GM06990 (cell line): ENCODE measurements around the gene RNF186.
"Not testable (repeated sequence)": the region's sequence is repeated elsewhere in the genome, so short reads cannot be mapped to it uniquely, and the experiment has no call there.

ENCODE experiments used
- DNase-seq: peaks from one replicate; pipeline ENCODE4 v3.0.0-alpha.2; 2011; ENCODE audit not compliant: insufficient read length; ENCODE audit errors: extremely low read depth
- H3K27me3 ChIP-seq: replicated peaks from 2 replicates; pipeline ENCODE4 v1.6.0; 2011; ENCODE audit warnings: low read length; ENCODE audit not compliant: control insufficient read depth, insufficient read depth
- H3K36me3 ChIP-seq: 2 replicates; pipeline ENCODE4 v1.5.1; 2011; ENCODE audit warnings: low read length; ENCODE audit not compliant: control insufficient read depth, insufficient read depth
- H3K4me3 ChIP-seq: replicated peaks from 2 replicates; pipeline ENCODE4 v1.5.1; 2011; ENCODE audit warnings: low read depth, mild to moderate bottlenecking, control low read depth, low read length
- TF ChIP-seq, protein P1 (sequence below): IDR thresholded peaks from 2 replicates; pipeline ENCODE4 v1.5.1; 2011; ENCODE audit warnings: low read length, control low read depth, mild to moderate bottlenecking, inconsistent platforms; ENCODE audit not compliant: insufficient read depth, poor library complexity, severe bottlenecking

The RNF186 gene

DNA sequence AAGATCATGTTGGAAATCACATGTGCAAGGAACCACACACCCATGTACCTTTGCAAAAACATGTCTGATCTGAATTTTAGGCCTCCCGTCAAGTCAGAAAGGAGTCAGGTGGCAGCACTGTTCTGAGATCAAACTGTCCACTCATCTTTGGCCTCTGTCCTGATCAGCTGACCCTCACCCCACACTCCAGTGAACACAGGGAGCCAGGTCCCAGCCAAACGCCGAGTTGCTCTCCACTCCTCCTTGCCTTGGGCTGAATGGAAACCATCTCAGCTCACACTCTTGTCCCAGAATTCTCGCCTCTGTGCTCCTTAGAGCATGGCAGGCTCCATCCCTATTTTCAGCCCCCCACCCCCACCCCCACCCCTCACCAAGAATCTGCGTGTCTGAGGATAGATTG lies 4.6 kb upstream of the RNF186 start:
- H3K27me3 ChIP-seq = no peaks in the 10 kb centered on the region
- no peaks in the 10 kb centered on the region for H3K36me3 ChIP-seq
- TF ChIP-seq, protein P1, sequence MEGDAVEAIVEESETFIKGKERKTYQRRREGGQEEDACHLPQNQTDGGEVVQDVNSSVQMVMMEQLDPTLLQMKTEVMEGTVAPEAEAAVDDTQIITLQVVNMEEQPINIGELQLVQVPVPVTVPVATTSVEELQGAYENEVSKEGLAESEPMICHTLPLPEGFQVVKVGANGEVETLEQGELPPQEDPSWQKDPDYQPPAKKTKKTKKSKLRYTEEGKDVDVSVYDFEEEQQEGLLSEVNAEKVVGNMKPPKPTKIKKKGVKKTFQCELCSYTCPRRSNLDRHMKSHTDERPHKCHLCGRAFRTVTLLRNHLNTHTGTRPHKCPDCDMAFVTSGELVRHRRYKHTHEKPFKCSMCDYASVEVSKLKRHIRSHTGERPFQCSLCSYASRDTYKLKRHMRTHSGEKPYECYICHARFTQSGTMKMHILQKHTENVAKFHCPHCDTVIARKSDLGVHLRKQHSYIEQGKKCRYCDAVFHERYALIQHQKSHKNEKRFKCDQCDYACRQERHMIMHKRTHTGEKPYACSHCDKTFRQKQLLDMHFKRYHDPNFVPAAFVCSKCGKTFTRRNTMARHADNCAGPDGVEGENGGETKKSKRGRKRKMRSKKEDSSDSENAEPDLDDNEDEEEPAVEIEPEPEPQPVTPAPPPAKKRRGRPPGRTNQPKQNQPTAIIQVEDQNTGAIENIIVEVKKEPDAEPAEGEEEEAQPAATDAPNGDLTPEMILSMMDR = no peak
- H3K4me3 ChIP-seq = no peak overlapping the region
- no peak for DNase-seq

DNA sequence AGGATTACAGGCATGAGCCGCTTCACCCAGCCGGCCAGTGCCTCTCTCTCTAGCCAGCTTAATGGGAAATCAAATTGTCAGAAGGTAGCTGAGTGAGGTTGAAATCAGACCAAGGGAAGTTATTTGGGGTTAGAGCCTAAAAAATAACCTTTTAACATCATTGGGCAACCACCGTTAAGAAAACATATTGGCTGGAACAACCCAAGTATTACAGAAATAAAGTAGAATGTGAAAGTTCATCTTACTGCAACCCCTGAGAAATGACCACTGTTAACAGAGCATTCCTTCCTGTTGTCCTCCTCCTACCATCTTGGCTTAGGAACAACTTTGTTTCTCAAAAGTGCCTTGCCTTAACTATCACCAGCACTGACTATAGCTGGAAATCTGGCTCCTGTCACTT lies 3.2 kb upstream of the RNF186 start:
- H3K27me3 ChIP-seq = no peaks in the 10 kb centered on the region
- TF ChIP-seq, protein P1 = no peak
- DNase-seq = no peak
- no peaks in the 10 kb centered on the region for H3K36me3 ChIP-seq
- no peak overlapping the region for H3K4me3 ChIP-seq

DNA sequence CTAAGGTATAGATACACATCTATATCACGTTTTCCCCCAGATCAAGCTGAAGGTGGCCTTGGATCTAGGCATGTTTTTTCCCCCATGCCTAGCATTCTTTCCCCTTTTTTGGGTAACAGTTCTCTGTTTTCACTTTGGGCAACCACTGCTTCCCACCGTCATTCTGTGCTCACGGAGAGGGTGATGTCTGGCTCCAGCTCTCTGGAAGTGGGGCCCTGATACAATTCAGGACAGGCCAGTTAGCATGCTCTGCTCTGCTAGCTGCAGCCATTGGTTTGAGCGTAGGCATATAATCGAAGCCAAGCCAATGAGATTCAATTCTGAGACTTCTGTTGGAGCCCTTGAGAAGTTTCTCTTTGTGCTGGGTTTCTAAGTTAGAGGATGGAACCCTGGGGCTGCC lies 2.1 kb upstream of the RNF186 start:
- H3K4me3 ChIP-seq = no peak overlapping the region
- H3K36me3 ChIP-seq = no peaks in the 10 kb centered on the region
- TF ChIP-seq, protein P1 = no peak
- no peaks in the 10 kb centered on the region for H3K27me3 ChIP-seq
- no peak for DNase-seq

DNA sequence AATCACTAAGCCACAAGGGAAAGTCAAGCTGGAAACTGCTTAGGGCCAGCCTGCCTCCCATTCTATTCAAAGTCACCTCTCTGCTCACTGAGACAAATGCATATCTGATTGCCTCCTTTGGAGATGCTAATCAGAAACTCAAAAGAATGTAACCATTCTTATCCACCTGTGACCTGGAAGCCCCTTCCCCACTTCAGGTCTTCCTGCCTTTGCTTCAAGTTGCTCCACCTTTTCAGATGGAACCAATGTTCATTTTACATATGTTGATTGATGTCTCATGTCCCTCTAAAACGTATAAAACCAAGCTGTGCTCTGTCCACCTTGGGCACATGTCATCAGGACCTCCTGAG lies 1.6 kb upstream of the RNF186 start:
- not testable (repeated sequence) for DNase-seq, H3K4me3 ChIP-seq, H3K36me3 ChIP-seq, H3K27me3 ChIP-seq

DNA sequence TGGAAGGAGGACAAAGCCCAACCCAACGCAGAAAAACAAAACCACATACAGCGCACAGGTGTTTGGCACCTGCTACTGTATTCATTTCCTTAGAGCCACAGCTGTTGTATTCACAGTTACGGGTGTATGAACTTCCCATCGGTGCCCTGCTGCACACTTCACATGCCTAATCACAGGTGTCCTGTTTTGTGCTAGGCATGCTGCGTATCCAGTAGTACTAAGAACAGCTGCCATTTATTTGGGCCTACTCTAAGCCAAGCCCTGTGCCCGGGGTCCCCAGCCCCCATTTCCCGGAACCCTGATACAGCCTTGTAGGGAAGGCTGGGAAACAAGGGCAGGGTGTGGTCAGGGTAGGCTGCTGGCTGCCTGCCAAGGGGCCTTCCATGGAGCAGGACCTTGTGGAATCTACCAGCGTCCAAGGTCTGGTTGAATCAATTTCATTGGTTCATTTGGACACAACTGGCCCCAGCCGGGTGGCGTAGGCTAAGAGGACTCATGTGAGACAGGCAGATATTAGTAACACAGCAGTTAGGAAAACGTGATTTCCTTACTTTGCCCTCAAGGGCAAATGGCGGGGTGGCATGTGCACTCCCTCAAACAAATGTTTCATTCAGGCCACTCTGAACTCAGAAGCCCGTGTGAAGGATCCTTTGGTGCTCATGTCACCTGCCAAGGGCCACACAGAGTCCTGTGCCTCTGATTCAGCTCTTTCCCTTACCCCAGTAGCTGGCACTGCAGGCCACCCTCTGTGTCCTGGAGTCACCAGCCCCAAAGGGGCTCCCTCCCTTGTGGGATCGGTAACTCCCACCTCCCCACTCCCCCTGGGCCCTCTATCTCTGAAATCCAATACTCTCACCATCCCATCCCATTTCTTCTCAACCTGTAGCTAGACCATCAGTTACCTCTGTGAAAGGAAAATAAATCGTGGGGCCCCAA lies 986 bp upstream of the RNF186 start:
- TF ChIP-seq, protein P1 = no peak
- no peak for DNase-seq
- no peaks in the 10 kb centered on the region; the same call in 1 of the 2 replicates for H3K27me3 ChIP-seq
- no peak overlapping the region for H3K4me3 ChIP-seq
- H3K36me3 ChIP-seq = no peaks in the 10 kb centered on the region

DNA sequence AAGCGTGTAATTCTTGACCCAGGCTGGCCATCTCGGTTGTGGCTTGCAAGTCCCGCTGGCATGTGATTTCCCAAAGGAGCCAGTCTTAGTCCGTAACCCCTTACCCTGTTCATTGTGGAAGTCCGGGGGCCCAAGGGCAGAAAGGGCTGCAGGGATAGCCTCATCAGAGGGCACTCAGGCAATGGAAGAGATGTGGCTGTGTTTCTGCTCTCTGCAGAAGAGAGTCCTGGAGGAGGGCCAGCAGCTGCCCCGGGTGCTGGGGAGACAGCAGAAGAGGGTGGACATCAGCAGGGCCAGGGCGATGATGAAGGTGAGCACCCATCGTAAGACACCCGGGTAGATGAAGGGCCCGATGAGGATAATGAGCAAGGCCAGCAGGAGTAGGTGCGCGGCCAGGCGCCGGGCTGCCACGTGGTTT lies 830 bp downstream of the RNF186 start:
- TF ChIP-seq, protein P1 = no peak
- H3K27me3 ChIP-seq = no peaks in the 10 kb centered on the region; the same call in 1 of the 2 replicates
- no peaks in the 10 kb centered on the region for H3K36me3 ChIP-seq
- H3K4me3 ChIP-seq = no peak overlapping the region
- DNase-seq = no peak
